GM21528 (cell line): ENCODE results near the gene IQCF5.
"Not testable (repeated sequence)": the region's sequence is repeated elsewhere in the genome, so short reads cannot be mapped to it uniquely, and the experiment has no call there.

ENCODE experiments used
- ATAC-seq: cut with Tn5 transposase; IDR thresholded peaks from one replicate; pipeline ENCODE4 v1.9.1; 2021; ENCODE audit warnings: mild to moderate bottlenecking, moderate library complexity; ENCODE audit not compliant: unreplicated experiment, low FRiP score

IQCF5 gene

GRCh38 chr3:51873253-51873766 is 2.1 kb downstream of the IQCF5 start:
- no peak for ATAC-seq

- no peak for ATAC-seq
These were observed 6.1 kb downstream of the IQCF5 start for GRCh38 chr3:51869304-51869703.

GRCh38 chr3:51868896-51869295 is 6.5 kb downstream of the IQCF5 start:
- not testable (repeated sequence) for ATAC-seq

- ATAC-seq, result no peak
These were observed 12.5 kb downstream of the IQCF5 start for GRCh38 chr3:51862886-51863285.

DNA sequence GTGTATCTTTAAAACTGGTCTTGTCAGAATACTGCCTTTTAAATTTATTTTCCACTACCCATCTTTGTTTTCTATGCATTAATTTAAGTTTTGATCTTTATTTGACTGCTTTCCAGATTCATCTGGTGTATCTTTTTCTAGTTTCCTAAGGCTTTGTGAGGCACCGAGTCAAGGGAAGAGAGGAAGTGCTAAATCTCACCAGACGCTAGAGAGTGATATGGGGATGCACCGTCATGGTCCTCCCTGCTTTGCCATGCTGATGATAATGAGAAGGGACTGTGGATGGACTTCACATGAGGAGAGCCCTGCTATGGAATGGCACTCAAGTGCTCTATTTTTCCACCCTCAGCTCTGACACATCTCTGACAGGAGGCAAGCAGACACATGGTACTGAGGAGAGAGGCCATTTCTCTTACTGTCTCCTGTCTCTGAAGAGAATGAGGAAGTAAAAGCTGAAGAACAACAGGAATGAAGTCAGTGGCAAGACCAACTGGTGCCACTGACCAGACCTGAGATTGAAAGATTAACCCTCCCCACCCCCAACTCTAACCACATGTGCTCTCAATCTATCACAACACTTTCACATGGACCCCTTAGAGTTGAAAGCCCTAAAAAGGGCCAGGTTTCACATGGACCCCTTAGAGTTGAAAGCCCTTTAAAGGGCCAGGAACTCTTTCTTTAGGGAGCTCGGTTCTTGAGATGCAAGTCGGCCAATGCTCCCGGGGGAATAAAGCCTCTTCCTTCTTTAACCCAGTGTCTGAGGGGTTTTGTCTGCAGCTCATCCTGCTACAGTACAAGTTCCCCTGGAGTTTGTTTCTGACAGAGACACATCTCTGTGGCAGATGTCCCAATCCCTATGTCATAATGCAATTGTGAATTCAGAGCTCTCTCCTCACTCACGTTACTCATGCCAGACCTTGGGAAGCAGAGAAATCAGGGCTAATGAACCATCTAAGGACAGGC is 14.4 kb downstream of the IQCF5 start, which contains the start of gene IQCF2:
Gene IQCF2 (plus strand): TSS at position 913 of the 963 bp plus-strand sequence. CDS start 52 bp downstream, outside the sequence.
- ATAC-seq, result no peak

- not testable (repeated sequence) for ATAC-seq
These were observed 20.0 kb downstream of the IQCF5 start for GRCh38 chr3:51855411-51855810.

DNA sequence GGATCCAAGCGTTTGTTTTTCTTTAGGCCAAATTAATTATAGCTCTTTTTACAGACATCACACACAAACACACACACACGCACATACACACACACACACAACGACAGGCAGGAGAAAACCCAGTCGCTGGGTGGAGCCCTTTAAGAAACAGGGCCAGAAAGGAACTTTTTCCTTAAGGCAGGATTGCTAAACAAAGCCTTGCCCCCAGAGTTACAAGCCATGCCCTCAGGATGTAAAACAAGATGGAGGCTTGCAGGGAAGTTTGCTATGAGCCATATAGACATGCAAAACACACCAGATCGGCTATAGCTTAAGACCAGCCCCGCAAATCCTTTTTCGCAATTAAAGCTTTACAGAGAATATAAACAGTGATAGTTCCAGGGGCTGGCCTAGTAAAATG is 30.3 kb downstream of the IQCF5 start:
- no peak for ATAC-seq

DNA sequence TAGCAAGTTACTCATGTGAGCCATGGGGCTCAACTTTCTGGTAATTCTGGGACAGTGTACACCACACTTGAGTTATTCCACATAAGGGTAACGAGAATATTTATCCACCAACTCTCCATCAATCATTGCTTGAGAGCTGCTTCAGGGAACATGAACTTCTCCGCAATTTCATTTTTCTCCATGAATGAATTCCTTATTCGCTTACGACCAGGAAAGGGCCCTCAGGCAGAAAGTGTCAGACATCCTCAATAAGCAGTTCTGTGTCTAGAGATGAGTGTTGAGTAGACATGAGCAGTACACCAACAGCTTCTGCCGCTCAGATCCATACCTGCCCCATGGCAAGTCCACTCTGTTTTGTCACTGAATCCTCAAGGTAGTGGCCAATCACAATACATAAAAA is 38.8 kb downstream of the IQCF5 start:
- no peak for ATAC-seq

DNA sequence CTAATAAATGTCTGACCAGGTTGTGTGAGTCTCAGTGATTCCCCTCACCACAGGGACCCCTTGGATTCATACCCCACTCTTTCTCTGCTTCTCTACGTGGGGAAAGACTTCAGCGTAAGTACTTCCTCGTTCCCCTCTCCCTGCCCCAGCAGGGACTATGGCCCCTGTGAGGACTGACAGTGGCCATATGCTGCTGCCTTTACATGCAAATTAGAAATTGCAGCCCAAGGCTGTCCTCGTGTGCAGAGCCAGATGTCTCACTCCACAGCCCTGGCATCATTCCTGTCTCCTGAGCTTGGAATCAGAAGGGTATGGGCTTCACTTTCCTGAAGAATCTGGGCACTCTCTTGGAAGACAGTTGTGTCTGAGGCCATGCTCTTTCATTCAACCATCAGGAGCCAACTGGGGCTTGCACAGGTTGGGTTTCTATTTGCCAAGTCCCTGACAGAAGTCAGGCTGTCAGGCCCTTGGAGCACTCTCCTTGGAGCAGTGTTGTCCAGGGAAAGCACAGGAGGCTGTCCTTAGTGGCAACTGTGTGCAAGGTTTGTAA is 44.5 kb downstream of the IQCF5 start:
- ATAC-seq, result no peak

DNA sequence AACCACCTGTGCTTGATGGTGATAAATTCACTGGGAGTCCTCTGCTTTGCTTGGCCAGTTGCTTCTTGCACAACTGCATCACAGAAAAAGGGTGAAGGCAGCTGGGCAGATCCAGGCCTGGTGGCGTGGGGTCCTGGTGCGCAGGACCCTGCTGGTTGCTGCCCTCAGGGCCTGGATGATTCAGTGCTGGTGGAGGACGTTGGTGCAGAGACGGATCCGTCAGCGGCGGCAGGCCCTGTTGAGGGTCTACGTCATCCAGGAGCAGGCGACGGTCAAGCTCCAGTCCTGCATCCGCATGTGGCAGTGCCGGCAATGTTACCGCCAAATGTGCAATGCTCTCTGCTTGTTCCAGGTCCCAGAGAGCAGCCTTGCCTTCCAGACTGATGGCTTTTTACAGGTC is 45.1 kb downstream of the IQCF5 start:
- no peak for ATAC-seq

DNA sequence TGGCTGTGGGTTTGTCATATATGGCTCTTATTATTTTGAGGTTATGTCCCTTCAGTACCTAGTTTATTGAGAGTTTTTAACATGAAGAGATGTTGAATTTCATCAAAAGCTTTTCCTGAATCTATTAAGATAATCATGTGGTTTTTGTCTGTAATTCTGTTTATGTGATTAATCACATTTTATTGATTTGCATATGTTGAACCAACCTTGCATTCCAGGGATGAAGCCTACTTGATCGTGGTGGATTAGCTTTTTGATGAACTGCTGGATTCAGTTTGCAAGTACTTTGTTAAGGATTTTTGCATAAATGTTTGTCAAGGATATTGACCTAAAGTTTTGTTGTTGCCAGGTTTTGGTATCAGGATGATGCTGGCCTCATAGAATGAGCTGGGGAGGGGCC is 47.1 kb downstream of the IQCF5 start:
- no peak for ATAC-seq
